HG03571 (cell line): ENCODE measurements around the gene GZMA.
"Not testable (repeated sequence)": the region's sequence is repeated elsewhere in the genome, so short reads cannot be mapped to it uniquely, and the experiment has no call there.

ENCODE experiments used
- ATAC-seq: cut with Tn5 transposase; IDR thresholded peaks from one replicate; pipeline ENCODE4 v1.9.1; 2021; ENCODE audit not compliant: unreplicated experiment

Gene GZMA

GRCh38 chr5:55102348-55102747 is at the start of gene GZMA:
GZMA (plus strand) TSS chr5:55102646; CDS start chr5:55102683, 37 bp downstream.
- no peak for ATAC-seq

GRCh38 chr5:55055183-55055582 is 47.3 kb upstream of the GZMA start:
- ATAC-seq: no peak

DNA sequence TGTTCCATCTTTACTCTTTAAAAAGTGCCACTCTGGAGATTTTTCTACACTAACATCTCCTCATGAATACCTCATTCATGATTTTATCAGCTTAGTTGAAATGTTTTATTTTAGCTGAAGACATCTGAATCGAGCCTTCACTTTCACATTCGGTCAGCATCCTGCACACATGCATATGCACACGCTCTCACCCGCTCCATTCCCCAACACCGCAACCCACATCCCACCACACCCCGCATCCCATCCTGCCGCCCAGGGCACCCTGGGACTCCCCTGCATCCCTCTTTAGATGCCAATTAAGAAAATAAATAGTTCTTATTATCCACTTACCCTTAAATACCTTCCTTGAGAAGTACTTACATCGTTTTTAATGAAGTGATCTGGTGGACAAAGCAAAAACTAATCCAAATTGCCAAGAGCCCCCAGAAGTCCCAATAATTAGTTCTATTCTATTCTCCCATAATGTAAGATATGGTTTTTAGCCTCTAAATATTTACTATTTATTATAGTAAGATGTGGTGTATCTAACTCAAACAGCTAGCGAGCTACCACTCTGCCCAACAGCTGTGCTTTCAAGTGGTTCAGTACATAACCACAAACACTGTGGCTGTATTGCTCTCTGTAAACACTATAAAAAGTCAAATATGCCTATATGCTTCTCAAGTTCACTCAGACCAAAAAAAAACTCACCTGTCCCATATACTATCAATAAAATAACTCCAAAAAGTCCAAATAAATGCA is 40.2 kb upstream of the GZMA start:
- no peak for ATAC-seq

DNA sequence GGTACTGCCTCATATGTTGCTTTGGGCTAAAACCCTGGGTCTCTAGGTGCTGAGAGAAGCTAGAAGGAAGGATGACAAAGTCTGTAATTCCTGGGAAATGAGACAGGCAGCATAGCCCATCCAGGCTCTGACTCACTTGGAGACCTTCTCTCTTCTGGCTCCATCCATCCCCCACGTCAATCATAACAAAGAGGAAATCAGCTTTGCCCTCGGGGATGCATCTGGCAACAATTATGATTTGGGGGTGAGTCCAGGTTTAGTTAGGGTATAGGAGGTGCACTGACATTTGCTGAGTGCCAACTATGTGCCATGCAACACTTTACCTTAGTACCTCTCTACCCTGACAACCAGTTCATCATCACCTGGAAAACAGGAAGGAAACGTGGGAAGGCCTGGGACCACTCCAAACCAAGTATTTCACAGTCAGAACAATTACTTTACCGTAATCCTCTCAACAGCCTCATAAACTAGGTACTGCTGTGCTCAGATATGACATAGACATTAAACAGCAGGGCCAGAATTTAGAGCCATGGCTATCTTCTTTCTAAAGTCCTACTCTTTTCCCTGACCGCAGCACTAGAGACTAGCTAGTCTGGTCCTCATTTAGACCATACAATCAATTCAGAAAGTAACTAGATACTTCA is 39.1 kb upstream of the GZMA start:
- ATAC-seq: no peak

DNA sequence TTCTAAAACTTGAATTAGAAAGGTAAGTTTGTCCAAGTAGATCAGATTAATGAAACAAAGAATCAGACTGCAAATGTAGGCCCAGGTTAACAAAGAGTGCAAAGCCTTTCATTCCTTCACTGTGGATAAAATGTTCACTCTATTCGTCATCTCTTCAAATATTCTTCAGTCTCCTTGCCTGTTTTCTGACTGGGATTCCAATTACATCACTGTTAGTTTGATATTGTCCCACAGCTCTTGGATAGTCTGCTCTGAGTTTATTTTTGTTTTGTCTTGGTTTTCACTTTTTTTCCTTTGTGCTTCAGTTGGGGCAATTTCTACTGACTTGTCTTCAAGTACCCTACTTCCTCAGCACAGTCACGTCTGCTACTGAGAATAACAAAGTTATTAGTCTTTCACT is 38.5 kb upstream of the GZMA start:
- ATAC-seq: no peak

- ATAC-seq: no peak
Measured at GRCh38 chr5:55064523-55064922, 37.9 kb upstream of the GZMA start.

- no peak for ATAC-seq
Measured at GRCh38 chr5:55066277-55066676, 36.2 kb upstream of the GZMA start.

DNA sequence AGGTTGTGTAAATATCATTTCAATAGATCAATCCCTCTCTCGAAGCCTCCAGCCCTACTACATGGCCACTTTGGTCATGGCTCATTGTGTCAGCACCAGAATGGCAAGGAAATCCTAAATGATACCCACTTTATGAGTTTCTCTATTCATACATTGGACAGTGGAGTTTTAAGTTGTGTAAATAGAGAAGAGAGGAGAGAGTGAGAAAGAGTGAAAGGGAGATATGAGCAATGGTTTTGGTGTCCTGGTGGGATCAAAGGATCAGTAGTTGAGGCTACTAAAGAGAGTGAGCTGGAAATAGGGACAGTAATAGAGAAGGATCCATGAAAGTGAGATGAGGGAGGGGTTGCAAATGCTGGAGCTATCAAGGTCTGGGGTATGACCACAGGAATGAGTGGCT is 31.5 kb upstream of the GZMA start:
- no peak for ATAC-seq

- ATAC-seq: no peak
Measured at GRCh38 chr5:55071413-55071812, 31.0 kb upstream of the GZMA start.

DNA sequence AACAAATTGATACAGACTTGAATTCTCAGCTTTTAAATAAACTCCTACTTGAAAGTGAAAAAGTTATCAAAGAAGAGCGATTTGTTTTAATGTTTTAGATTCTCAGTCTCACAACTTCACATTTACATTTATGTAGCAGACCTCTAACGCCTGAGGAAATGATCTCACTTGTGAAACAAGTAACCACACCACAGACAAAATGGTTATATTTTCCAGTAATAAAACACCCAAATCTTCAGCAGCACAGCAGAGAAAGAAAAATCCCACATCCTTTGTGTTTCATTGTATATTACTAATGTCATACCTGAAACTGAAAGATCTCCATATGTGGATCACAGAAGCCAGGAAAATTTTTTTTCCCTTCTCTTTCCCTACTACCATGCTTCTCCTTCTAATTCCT is 29.8 kb upstream of the GZMA start:
- no peak for ATAC-seq

- no peak for ATAC-seq
Measured at GRCh38 chr5:55073211-55073610, 29.2 kb upstream of the GZMA start.

- ATAC-seq: no peak
Measured at GRCh38 chr5:55081541-55081940, 20.9 kb upstream of the GZMA start.

DNA sequence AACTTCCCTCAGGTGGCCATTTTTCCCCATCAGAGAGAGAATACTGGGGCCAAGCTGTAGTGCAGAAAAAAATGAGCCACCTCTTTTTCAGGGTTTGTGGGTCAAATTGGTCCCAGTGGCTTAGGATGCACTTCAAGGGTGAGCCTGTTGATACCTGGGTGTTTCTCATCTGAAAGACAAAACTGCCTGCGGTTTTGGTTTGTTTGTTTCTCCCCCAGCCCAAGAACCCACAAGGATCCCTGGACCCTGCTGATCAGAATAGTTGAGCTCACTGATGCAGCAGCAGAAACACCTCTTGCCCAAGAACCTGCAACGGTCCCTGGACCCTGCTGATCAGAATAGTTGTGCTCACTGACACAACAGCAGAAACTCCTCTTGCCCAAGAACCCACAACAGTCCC is 13.1 kb upstream of the GZMA start:
- not testable (repeated sequence) for ATAC-seq

DNA sequence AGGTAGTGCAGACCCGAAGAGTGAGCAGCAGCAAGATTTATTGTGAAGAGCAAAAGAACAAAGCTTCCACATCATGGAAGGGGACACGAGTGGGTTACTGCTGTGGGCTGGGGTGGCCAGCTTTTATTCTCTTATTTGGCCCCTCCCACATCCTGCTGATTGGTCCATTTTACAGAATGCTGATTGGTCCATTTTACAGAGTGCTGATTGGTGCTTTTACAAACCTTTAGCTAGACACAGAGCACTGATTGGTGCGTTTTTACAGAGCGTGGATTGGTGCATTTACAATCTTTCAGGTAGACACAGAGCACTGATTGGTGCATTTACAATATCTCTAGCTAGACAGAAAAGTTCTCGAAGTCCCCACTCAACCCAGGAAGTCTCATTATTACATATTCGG is 11.4 kb upstream of the GZMA start:
- ATAC-seq: not testable (repeated sequence)

DNA sequence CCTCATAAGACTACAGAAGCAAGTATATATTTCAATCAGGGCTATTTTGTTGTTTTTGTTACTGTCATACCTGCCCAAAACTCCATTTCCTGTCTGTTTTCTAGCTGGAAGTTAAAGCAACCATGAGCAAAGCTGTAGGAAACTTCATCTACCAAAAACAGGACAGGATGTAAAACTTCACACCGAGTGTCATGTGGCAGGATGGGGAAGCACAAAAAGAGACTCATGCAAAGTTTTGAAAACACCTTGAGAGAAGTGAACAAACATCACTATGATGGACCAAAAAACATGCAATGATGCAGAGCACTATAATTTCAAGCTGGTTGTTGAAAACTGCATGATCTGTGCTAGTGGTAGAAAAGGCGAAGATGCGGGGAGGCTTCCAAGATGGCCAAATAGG is 6.3 kb upstream of the GZMA start:
- ATAC-seq: no peak

DNA sequence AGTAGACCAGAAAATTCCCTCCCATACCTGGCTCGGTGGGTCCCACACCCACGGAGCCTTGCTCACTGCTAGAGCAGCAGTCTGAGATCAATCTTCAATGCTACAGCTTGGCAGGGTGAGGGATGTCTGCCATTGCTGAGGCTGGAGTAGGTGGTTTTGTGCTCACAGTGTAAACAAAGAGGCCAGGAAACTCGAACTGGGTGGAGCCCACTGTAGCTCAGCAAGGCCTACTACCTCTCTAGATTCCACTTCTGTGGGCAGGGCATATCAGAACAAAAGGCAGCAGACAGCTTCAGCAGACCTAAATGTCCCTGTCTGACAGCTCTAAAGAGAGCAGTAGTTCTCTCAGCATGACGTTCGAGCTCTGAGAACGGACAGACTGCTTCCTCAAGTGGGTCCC is 5.6 kb upstream of the GZMA start:
- no peak for ATAC-seq

- not testable (repeated sequence) for ATAC-seq
Measured at GRCh38 chr5:55101148-55101547, 1.3 kb upstream of the GZMA start.

- no peak for ATAC-seq
Measured at GRCh38 chr5:55101556-55102276, 730 bp upstream of the GZMA start.

GRCh38 chr5:55104036-55104772 is 1.8 kb downstream of the GZMA start:
- no peak for ATAC-seq

GRCh38 chr5:55104946-55105701 is 2.7 kb downstream of the GZMA start:
- no peak for ATAC-seq

DNA sequence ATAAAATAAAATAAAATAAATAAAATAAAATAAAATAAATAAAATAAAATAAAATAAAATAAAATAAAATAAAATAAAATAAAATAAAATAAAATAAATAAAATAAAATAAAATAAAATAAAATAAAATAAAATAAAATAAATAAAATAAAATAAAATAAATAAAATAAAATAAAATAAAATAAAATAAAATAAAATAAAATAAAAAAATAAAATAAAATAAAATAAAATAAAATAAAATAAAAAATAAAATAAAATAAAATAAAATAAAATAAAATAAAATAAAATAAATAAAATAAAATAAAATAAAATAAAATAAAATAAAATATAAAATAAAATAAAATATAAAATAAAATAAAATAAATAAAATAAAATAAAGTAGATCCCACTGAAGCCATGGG is 3.5 kb downstream of the GZMA start:
- not testable (repeated sequence) for ATAC-seq
